Prostate gland (tissue), 2 donors: ENCODE data around the gene CCR9.

Source experiments
- POLR2A ChIP-seq: fragments of 450-650 bp; IDR thresholded peaks from one replicate; pipeline ENCODE4 v1.6.1; 2016; ENCODE audit warnings: antibody characterized with exemption, mild to moderate bottlenecking
- POLR2AphosphoS5 ChIP-seq: sonication (generic); formaldehyde crosslinking; IDR thresholded peaks from one replicate; pipeline ENCODE4 v1.6.1; 2017; ENCODE audit warnings: antibody characterized with exemption
- TF ChIP-seq, protein P1 (sequence below), 4 experiments: fragments of 200-600 bp in 2 of 4; fragments of 450-650 bp in 2 of 4; sonication (generic) in 2 of 4; IDR thresholded peaks; 1 replicate in 3 of 4; 2 replicates in 1 of 4; pipeline ENCODE4 v1.5.1; 2016 to 2019; ENCODE audit warnings: antibody characterized with exemption in 4 of 4, mild to moderate bottlenecking in 2 of 4, moderate library complexity in 2 of 4

DNA sequence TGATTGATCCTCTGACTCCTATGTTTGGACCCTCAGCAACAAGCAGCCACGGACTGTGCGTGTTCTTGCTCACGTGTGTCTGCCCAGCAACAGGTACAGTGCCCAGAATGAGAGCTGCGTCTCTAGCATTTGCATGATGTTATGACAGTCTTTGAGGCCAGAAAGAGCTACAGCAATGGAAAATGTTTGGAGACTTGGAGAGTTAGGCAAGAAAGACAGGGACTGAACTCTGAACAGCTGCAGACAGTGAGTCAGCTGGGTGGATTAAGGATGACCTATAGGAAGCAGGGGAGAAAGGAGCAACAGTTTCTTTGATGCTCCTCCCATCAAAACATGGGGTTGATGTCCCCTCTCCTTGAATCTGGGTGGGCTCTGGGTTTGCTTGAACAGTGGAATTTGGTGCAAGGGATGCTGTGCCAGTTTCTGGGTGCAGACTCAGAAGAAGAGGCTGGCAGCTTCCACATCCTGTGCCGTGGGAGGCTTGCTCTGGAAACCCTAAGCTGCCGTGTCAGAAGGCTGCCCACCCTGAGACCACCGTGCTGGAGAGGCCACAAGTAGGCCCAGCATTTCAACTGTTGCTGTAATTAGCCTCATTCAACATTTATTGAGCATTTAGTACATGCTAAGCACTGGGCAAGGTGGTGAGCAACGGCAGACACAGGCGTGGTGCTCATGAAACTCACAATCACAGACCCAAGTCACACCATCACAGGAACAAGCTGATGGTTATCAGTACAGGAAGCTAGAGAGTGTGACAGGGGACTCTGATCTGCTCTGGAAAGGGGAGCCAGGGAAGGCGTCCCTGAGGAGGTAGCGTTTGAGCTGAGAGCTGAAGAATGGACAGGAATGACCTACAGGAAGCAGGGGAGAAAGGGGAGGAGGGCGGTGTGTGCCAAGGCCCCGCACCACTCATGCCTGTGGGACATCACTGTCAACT is 21.7 kb downstream of the CCR9 start:
- TF ChIP-seq, protein P1, sequence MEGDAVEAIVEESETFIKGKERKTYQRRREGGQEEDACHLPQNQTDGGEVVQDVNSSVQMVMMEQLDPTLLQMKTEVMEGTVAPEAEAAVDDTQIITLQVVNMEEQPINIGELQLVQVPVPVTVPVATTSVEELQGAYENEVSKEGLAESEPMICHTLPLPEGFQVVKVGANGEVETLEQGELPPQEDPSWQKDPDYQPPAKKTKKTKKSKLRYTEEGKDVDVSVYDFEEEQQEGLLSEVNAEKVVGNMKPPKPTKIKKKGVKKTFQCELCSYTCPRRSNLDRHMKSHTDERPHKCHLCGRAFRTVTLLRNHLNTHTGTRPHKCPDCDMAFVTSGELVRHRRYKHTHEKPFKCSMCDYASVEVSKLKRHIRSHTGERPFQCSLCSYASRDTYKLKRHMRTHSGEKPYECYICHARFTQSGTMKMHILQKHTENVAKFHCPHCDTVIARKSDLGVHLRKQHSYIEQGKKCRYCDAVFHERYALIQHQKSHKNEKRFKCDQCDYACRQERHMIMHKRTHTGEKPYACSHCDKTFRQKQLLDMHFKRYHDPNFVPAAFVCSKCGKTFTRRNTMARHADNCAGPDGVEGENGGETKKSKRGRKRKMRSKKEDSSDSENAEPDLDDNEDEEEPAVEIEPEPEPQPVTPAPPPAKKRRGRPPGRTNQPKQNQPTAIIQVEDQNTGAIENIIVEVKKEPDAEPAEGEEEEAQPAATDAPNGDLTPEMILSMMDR (IDR thresholded peaks at IDR 0.05) = no peak
- TF ChIP-seq POLR2A (no peak), POLR2AphosphoS5 (no peak)
